WTC11 (cell line): ENCODE data around the gene EEIG2. TPM values are rescaled to one million over a fixed set of nuclear protein-coding genes. Genes with fewer than 3 reads are reported as not detected.

Experiments used
- ATAC-seq: fragments of 200-7000 bp; cut with Tn5 transposase; 2 replicates; pipeline ENCODE4 v1.10.0; 2021; ENCODE audit warnings: mild to moderate bottlenecking, moderate library complexity
- CTCF ChIA-PET: fragments of 300-600 bp; sonication (Branson Sonifier 250); formaldehyde crosslinking; loops from one replicate; lab custom pipeline; 2021; ENCODE audit warnings: antibody characterized with exemption; lab: Charles Lee
- POLR2A ChIA-PET: fragments of 350-600 bp; sonication (Branson Sonifier 250); formaldehyde crosslinking; loops from one replicate; lab custom pipeline; 2021; ENCODE audit warnings: antibody characterized with exemption; lab: Charles Lee
- DNase-seq: peaks from one replicate; pipeline ENCODE4 v3.0.0; 2021; ENCODE audit warnings: low spot score
- H3K27ac Mint-ChIP-seq: 2 replicates; pipeline ENCODE4 v1.8.0; 2021; ENCODE audit warnings: mixed read lengths
- H3K27me3 Mint-ChIP-seq: 2 replicates; pipeline ENCODE4 v1.8.0; 2021; ENCODE audit warnings: low read depth, mild to moderate bottlenecking, moderate library complexity, mixed read lengths
- H3K36me3 Mint-ChIP-seq: 2 replicates; pipeline ENCODE4 v1.8.0; 2021; ENCODE audit warnings: mixed read lengths
- H3K4me1 Mint-ChIP-seq: 2 replicates; pipeline ENCODE4 v1.8.0; 2022; ENCODE audit warnings: mixed read lengths
- H3K4me3 Mint-ChIP-seq: 2 replicates; pipeline ENCODE4 v1.8.0; 2021; ENCODE audit warnings: mild to moderate bottlenecking, moderate library complexity, mixed read lengths
- H3K9me3 Mint-ChIP-seq: 2 replicates; pipeline ENCODE4 v1.8.0; 2021; ENCODE audit warnings: mixed read lengths
- AFF4 ChIP-seq: sonication (generic); formaldehyde crosslinking; IDR thresholded peaks from 2 replicates; pipeline ENCODE4 v1.8.1; 2023; ENCODE audit warnings: mild to moderate bottlenecking, missing genetic modification reagents, borderline replicate concordance
- CDX4 ChIP-seq: fragments of 250-450 bp; sonication (Bioruptor Pico); IDR thresholded peaks from 2 replicates; pipeline ENCODE4 v1.9.0; 2021; ENCODE audit warnings: moderate library complexity, mild to moderate bottlenecking, inconsistent platforms, borderline replicate concordance
- CREB1 ChIP-seq: sonication (generic); formaldehyde crosslinking; IDR thresholded peaks from 2 replicates; pipeline ENCODE4 v1.8.0; 2023; ENCODE audit warnings: mild to moderate bottlenecking, missing genetic modification reagents
- E2F1 ChIP-seq: sonication (generic); formaldehyde crosslinking; IDR thresholded peaks from 2 replicates; pipeline ENCODE4 v1.8.0; 2022; ENCODE audit warnings: mild to moderate bottlenecking, missing genetic modification reagents
- ERG ChIP-seq: fragments of 250-450 bp; sonication (Bioruptor Pico); IDR thresholded peaks from 2 replicates; pipeline ENCODE4 v1.8.0; 2021; ENCODE audit warnings: mild to moderate bottlenecking
- FOXJ3 ChIP-seq: sonication (generic); formaldehyde crosslinking; IDR thresholded peaks from 2 replicates; pipeline ENCODE4 v1.9.0; 2021; ENCODE audit warnings: missing genetic modification reagents, mild to moderate bottlenecking, borderline replicate concordance
- GRHL2 ChIP-seq: fragments of 250-450 bp; sonication (Bioruptor Pico); IDR thresholded peaks from 2 replicates; pipeline ENCODE4 v1.8.0; 2022; ENCODE audit warnings: mild to moderate bottlenecking, moderate library complexity; ENCODE audit not compliant: insufficient replicate concordance, severe bottlenecking
- HMGA2 ChIP-seq: fragments of 250-450 bp; sonication (Bioruptor Pico); IDR thresholded peaks from 2 replicates; pipeline ENCODE4 v1.4.0; 2021; ENCODE audit warnings: mild to moderate bottlenecking, moderate library complexity
- KAT7 ChIP-seq: sonication (generic); formaldehyde crosslinking; IDR thresholded peaks from 2 replicates; pipeline ENCODE4 v1.8.1; 2023; ENCODE audit warnings: missing genetic modification reagents, mild to moderate bottlenecking, borderline replicate concordance
- NFYB ChIP-seq: sonication (generic); formaldehyde crosslinking; conservative IDR thresholded peaks from 2 replicates; pipeline ENCODE4 v1.8.0; 2022; ENCODE audit warnings: low read depth, missing genetic modification reagents
- PRDM15 ChIP-seq: sonication (generic); formaldehyde crosslinking; IDR thresholded peaks from 2 replicates; pipeline ENCODE4 v1.8.0; 2022; ENCODE audit warnings: missing genetic modification reagents
- RELA ChIP-seq: sonication (generic); formaldehyde crosslinking; IDR thresholded peaks from 2 replicates; pipeline ENCODE4 v1.8.1; 2022; ENCODE audit warnings: missing genetic modification reagents, mild to moderate bottlenecking, borderline replicate concordance
- TEAD4 ChIP-seq: sonication (generic); formaldehyde crosslinking; IDR thresholded peaks from 2 replicates; pipeline ENCODE4 v1.8.0; 2022; ENCODE audit warnings: mild to moderate bottlenecking, missing genetic modification reagents
- ZNF317 ChIP-seq: sonication (generic); formaldehyde crosslinking; IDR thresholded peaks from 2 replicates; pipeline ENCODE4 v1.8.1; 2023; ENCODE audit warnings: low read depth, mild to moderate bottlenecking, moderate library complexity, missing genetic modification reagents, borderline replicate concordance
- ZNF425 ChIP-seq: fragments of 250-450 bp; sonication (Bioruptor Pico); conservative IDR thresholded peaks from 2 replicates; pipeline ENCODE4 v1.9.0; 2021; ENCODE audit warnings: mild to moderate bottlenecking
- ZSCAN18 ChIP-seq: fragments of 250-450 bp; sonication (Bioruptor Pico); IDR thresholded peaks from 2 replicates; pipeline ENCODE4 v2.1.2; 2022; ENCODE audit warnings: mild to moderate bottlenecking, moderate library complexity
- total RNA-seq: library from RNA; stranded (reverse); gene quantifications from 3 replicates; pipeline ENCODE4 v1.2.3, GENCODE V29; 2021
- TF ChIP-seq, protein P1 (sequence below): sonication (generic); formaldehyde crosslinking; IDR thresholded peaks from 2 replicates; pipeline ENCODE4 v1.8.1; 2023; ENCODE audit warnings: mild to moderate bottlenecking, missing genetic modification reagents
- TF ChIP-seq, protein P2 (sequence below): sonication (generic); formaldehyde crosslinking; IDR thresholded peaks from 2 replicates; pipeline ENCODE4 v1.8.1; 2022; ENCODE audit warnings: mild to moderate bottlenecking, missing genetic modification reagents, moderate library complexity, borderline replicate concordance

The EEIG2 gene
- total RNA-seq, 1 experiment from 2014 or later = 65.7 TPM

DNA sequence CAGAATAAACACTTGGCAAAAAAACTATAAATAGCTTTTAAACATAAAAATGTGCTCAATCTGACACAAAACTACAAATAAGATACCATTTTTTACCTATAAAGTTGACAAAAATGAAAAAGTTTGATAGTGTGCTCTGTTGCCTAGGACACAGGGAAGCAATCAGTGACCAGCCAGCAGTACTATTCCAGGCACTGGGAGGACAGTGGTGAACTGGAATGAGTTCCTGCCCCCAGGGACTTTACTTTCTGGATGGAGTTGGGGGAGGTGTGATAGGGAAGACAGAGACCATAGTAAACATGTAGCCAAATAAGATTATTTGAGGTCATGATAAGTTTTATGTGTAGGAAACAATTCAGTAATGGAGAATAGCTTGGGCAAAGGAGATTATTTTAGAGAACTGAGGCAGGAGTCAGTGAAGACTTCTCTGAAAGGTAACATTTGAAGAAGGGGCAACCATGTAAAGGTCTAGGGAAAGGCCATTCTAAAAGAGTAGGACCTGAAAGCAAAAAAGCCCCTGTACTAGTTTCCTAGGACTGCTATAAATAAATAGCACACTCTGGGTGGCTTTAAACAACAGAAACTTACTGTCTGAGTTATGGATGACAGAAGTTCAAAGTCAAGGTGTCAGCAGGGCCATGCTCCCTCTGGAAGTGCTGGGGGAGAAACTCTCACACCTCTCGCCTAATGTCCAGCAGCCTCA lies 42.0 kb downstream of the EEIG2 start:
- Mint-ChIP-seq H3K9me3 (no peaks in the 10 kb centered on the region), H3K4me1 (peaks cover 7% of the 10 kb centered on the region; the same call in 1 of the 2 replicates), H3K27ac (no peak overlapping the region), H3K27me3 (no peaks in the 10 kb centered on the region), H3K36me3 (peaks cover 8% of the 10 kb centered on the region; the same call in 1 of the 2 replicates), H3K4me3 (no peak overlapping the region)
- TF ChIP-seq, protein P1, sequence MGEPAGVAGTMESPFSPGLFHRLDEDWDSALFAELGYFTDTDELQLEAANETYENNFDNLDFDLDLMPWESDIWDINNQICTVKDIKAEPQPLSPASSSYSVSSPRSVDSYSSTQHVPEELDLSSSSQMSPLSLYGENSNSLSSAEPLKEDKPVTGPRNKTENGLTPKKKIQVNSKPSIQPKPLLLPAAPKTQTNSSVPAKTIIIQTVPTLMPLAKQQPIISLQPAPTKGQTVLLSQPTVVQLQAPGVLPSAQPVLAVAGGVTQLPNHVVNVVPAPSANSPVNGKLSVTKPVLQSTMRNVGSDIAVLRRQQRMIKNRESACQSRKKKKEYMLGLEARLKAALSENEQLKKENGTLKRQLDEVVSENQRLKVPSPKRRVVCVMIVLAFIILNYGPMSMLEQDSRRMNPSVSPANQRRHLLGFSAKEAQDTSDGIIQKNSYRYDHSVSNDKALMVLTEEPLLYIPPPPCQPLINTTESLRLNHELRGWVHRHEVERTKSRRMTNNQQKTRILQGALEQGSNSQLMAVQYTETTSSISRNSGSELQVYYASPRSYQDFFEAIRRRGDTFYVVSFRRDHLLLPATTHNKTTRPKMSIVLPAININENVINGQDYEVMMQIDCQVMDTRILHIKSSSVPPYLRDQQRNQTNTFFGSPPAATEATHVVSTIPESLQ (CRISPR knock-in tag) = no peak
- TF ChIP-seq ZSCAN18 (CRISPR knock-in tag) = no peak
- TF ChIP-seq TEAD4 (CRISPR knock-in tag) = no peak
- no peak for TF ChIP-seq CREB1 (CRISPR knock-in tag)
- no peak for TF ChIP-seq ERG (CRISPR knock-in tag)
- no peak for TF ChIP-seq AFF4
- no peak for TF ChIP-seq ZNF425
- TF ChIP-seq, protein P2, sequence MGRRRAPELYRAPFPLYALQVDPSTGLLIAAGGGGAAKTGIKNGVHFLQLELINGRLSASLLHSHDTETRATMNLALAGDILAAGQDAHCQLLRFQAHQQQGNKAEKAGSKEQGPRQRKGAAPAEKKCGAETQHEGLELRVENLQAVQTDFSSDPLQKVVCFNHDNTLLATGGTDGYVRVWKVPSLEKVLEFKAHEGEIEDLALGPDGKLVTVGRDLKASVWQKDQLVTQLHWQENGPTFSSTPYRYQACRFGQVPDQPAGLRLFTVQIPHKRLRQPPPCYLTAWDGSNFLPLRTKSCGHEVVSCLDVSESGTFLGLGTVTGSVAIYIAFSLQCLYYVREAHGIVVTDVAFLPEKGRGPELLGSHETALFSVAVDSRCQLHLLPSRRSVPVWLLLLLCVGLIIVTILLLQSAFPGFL = no peak
- no peak for TF ChIP-seq FOXJ3 (CRISPR knock-in tag)
- TF ChIP-seq ZNF317 = no peak
- TF ChIP-seq PRDM15 (CRISPR knock-in tag) = no peak
- no peak for TF ChIP-seq KAT7 (CRISPR knock-in tag)
- no peak for TF ChIP-seq GRHL2 (CRISPR knock-in tag)
- no peak for TF ChIP-seq E2F1
- TF ChIP-seq NFYB (CRISPR knock-in tag) = no peak
- TF ChIP-seq RELA (CRISPR knock-in tag) = no peak
- TF ChIP-seq CDX4 (CRISPR knock-in tag) = no peak
- no peak for TF ChIP-seq HMGA2 (CRISPR knock-in tag)
- DNase-seq = no peak
- CTCF ChIA-PET = no interaction called here
- POLR2A ChIA-PET = no interaction called here
- no peak for ATAC-seq
